Eye (tissue), 1 donor: ENCODE data around the gene FEZF2.

ENCODE experiments used
- DNase-seq: peaks from one replicate; pipeline ENCODE4 v3.0.0-alpha.2; 2015

FEZF2 gene

DNA sequence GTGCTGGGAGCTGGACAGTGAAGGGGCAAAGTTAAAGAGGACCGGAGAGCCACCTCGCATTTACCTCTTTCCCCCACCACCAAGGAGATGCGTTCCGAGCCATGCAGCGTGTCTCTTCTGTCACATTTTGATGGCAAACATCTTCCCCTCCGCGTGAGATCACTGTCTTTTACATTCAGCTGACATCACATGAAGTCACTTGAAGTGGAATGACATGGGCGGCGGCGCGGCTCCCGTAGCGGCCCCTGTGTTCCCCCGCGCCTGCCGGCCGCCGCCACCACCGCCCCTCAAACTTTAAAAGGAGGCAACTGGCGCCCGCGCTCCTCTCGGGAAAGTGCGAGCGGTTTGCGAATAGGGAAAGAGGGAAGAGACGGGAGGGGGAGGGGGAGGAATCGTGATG lies at the start of gene FEZF2:
FEZF2 (minus strand) TSS at position 336 of the 400 bp plus-strand sequence. CDS start 682 bp downstream, outside the sequence.
- peak; percentile 88 for DNase-seq

DNA sequence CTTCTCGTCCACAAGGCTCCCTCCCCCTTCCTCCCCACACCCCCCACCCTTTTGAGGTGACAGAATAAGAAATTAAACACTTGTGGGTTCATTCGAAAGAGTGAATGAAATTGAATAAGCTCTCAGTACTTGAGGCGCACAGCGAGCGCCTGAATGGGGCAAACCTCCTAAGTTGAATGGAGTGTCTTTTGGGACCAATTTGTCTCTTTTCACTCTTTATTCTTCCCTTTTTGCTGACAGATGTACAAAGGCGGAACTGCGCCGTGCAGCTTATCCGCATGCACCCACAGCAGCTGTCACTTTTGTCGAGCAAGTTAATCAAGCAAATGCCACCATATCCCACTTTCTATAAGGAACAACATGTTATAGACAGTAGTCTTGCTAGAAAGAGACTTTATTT lies 47.9 kb upstream of the FEZF2 start:
- peak; percentile 50 for DNase-seq

DNA sequence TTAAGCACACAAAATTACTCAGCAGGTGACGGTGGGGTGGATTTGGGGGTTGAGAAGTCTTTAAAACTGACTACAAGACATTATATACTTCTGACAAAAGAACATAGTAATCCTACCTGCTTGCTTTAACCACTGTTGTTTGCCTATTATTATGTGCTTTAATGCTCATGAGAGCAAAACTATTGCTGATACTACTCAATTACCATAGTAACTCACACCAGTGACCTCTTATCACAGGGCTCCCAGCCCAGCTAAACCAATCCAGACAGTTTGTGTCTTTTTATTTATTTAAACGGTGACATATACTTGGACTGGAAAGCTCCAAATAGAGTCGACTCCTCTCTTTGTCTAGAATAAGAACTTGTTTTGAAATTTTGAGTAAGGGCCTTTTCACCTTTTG lies 42.8 kb upstream of the FEZF2 start:
- no peak for DNase-seq

DNA sequence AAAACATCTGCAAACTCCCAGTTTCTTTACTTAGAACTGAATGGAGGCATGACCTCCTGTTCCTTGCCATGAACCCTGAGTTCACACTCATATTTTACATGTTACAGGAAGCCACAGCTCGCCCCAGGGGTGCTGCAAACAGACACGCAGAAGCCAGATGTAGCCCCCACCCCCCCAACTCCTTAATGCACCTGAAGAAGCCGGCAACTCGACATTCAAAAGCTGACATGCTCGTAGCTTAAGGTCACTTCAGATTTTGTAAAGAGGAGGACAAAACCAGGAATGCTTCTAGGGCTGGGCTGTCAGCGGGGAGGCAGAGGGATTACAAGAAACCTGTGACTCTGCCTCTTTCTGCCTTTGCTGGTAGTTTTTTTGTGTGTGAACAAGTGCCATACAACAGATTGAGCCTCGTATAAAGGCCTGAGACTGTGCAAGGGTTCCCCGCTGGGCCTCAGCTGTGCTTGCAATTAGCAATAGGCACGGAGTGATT lies 42.0 kb upstream of the FEZF2 start:
- DNase-seq: peak; percentile 96

DNA sequence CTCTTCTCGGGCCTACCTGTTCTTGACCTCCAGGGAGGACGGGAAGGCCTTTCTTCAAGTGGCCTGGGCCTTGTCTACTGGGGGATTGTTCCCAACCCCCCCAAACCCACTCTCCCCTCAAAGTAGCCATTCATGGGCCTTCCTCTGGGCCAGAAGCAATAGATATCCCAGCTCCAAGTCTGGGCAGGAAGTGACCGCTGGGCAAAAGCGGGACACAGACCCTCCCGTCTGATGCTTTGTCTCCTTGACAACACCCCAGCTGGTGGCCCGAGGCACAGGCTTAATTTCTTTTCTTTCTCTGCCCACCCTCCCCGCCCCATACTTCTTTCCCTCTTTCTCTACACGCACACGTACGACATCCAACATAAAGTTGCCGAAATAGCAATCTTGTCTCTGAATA lies 41.4 kb upstream of the FEZF2 start:
- DNase-seq: peak; percentile 88

DNA sequence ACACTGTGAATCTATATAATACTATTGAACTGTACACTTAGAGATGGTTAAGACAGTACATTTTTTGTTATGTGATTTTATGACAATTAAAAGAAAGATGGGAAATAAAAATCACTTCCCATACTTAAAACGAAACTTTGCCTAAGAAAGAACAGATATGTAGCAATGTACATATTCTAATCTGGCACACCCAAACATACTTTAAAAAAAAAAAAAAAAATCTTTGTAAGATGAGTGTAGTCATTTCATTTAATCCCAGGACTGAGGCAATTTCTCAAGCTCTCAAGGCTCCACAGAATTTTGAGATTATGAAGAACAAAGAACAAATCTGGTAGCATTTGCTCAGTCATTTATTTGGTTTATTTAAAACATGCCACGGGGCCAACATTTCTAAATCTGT lies 40.3 kb upstream of the FEZF2 start:
- no peak for DNase-seq

DNA sequence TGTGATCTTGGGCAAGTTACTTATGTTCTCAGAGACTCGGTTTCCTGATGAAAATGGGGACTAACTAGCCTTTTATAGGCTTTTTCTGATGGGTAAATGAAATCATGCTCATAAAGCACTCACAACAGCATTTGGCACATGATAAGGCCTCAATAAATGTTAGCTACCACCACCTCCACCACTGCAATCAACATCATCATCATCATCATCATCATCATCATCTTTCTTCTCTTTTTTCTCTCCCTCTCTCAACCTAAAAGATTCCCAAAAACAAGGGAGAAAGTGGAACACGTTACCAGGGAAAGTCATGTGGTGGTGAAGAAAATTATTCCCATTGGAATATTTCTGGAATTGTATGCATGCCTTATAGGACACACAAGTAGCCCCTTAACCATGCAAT lies 33.6 kb upstream of the FEZF2 start:
- no peak for DNase-seq

DNA sequence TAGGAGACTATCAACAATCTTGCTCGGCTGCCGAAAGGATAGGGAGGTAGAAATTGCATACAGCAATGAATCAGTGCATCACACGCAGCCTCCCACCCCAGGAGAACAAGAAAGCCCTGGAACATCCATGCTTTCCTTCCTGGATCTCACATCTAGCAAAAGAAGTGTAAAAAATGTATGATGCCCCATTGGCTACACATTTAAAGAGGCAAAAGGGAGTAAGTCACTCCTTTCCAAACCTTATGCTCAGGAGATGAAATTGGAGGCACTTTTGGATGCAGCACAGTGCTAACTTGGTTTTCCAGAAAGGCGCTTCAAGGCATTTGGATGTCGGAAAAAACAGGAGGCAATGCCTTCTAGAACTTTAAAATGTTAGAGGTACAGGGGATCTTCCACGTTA lies 32.2 kb upstream of the FEZF2 start:
- no peak for DNase-seq

DNA sequence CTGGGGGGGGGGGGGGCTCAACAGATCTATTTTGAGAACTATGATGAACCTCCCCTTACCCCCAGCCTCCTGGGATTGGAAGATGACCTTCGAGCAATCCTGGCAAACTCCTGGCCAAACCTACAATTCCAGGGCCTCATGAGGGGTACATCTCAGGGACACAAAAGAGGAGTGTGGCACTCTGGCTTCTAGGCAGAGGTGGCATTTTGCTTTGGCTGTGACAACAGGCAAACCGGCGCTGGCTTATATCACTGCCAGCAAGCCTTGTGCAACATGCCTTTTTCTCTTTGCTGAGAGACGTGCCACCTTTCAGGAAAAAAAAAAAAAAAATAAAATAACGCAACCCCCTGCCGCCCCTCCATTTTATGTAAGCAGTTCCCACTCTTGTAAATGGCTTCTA lies 31.8 kb upstream of the FEZF2 start:
- no peak for DNase-seq

DNA sequence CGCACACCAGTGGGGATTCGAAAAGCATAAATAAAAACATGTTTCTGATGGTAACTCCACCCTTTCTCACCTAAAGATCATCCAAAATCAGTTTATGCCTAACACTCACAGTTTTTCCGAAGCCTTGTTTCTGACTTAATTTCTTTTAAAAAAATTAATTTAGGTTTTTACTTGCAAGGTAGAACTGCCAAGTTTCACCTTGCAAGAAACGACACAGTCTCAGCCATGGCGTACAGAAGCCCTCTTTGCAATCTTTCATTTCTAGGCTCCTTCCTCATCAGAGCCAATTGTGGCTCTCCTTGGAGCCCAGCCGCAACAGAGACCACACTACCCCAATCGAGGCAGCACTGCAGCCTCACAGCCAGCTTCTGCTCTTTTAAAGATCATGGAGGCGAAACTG lies 31.0 kb upstream of the FEZF2 start:
- no peak for DNase-seq

DNA sequence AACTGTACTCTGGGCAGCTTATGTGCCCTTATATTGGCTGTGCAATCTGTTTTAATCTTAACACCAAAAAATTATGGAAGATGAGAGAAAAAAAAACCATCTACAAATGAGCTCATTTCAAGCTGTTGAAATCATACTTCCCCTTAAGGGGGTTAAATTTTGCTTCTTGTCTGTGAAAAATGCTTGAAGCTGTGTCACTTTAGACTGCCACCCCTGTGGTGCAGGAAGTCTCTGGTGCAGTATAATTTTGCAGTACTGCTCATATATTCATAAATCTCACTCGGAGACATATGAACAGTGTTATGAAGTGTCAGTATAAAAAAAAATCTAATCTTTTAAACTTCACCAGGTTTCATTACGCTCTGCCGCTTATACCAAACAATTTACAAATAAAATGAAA lies 30.4 kb upstream of the FEZF2 start:
- DNase-seq: no peak

DNA sequence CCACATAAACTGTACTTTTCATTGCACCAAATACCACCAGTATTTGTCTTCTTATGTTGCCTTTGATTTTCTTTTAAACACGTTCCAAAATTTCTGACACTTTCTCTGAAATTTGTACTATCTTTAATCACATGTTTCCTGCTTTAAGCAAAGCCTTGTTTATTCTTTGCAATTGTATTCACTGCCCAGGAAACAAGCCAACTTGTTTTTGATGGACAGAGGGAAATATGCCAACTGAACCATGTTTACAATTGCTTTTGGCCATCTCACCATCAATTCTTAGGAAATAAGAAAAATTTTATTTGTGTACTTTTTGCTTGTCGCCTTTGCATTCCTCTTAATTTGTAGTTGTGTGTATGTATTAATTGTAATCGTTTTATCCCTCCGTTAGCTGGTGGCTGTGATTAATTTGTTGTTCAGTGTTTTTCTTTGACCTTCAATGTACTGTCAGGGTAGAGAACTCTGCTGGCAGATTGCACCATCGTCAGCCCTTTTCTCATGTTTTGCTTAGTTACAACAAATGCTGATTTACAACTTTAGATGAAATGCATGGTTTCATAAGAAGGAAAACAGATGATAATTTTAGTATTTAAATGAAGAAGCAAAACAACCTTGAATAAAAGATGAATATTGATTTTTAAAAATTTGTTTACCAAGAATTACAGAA lies 19.4 kb upstream of the FEZF2 start:
- DNase-seq: no peak

DNA sequence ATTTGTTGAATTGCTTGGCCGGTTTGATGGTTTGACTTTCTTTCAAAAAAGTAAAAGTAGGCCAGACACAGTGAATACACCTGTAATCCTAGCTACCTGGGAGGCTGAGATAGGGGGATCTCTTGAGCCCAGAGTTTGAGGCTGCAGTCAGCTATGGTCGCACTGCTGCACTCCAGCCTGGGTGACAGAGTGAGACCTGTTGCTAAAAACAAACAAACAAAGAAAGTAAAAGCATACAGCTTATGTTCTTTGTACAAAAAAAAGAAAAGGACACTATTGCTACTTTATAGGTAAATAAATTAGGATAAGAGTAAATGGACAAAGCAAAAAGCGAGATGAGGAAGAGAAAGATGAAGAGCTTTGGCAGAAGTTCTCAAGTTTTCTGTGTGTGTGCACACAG lies 13.9 kb upstream of the FEZF2 start:
- no peak for DNase-seq

DNA sequence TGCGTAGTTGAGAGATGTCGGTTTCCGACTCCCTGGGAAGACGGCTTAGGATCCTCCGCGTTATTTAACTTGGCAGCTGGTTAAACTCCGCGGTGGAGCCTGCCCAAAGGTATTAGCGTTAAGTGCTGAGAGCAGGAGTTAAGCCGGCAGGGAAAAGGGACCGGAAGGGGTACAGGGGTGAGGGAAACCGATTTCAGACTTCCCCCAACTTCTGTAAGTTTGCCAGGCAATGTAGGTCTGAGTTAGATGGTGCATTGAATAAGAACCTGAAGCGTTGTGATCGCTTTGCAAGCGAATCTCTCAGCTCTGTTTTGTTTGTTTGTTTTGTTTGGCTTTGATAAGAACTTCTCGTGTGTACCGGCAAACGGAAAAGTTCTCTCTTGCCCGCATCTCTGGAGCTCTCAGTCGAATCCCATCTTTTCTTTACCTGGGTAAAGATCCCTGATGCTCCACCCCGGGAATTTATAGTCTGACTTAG lies 6.0 kb upstream of the FEZF2 start:
- peak; percentile 87 for DNase-seq

DNA sequence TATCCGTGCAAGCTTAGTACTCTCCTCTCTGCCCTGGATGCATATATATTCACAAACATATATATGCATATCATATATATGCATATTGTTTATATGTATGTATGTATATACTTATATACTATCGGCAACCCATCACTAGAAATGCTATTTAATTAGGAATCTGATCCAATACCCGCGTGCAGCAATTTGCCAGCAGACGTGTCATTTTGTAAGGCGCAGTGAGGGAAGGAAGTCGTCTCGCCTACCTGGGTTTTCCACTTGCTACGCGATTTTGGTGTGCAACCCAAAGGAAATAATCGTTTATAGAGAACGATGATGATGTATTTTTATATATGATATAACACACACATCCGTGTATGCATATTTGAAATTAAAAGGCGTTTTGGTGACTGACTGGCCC lies 5.6 kb upstream of the FEZF2 start:
- DNase-seq: peak; percentile 79

DNA sequence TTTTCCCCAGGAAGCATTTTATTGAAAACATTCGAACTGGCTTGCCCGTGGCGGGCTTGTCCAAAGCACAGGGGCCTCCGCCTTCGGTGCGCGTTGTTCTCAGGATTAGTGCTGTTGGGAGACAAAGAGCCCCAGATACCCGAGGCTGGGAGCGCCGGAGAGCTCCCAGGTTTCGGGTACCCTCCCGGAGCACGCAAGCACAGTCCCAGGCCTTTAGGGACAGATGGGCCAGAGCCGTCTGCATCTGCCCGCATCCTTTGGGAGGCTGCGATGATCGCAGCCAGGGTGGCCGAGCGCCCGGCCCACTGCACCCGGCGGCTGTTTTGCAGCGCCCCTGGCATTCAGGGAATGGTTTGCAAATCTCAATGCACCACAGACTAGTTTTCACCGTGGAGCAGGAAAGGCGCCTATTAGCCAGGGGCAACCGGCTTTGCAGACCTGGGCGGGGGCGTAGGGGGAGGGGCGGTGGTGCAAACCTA lies 5.0 kb upstream of the FEZF2 start:
- peak; percentile 86 for DNase-seq

DNA sequence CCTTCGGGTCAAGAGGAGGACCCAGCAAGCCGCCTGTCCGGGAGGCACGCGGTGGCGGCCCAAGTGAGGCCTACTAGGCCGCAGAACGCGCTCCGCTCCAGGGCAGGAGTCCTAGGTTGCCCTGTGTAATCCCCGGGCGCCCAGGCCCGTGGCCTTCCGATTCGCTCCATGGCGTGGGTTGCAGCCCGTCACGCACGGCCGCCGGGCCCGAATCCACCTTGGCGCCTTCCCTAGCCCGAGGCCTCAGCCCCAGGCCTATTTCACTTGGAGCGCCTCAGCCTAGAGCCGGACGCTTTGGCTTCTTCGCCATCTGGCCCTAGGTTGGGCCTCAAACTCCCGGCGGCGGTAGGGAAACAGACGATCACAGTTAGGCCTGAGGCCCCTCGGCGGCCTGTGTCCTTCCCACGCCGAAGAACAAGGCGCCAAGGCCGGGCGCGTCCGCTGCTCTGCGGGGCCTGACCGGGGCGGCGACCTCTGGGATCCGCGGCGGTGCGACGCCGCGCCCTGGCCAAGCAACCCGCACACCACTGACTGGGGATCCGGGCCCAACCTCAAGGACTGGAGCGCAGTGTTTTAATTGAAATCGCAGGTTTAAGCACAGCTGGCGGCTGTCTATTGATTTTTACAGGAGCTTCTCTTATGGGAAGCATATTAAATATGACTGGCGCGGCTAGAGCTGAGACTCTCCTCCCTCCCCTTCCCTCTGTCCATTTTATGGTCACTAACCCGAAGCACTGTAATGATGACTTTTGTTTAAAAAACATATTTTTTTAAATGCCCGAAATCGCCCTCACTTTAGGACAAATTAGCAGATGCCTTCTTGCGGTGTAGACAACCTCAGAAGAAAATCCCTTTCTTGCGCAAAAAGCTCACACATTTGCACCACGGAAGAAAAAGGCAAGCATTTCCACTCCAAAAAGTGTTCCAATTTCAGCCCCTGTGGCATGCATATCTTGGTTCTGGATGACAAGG lies 3.8 kb upstream of the FEZF2 start:
- peak; percentile 83 for DNase-seq

DNA sequence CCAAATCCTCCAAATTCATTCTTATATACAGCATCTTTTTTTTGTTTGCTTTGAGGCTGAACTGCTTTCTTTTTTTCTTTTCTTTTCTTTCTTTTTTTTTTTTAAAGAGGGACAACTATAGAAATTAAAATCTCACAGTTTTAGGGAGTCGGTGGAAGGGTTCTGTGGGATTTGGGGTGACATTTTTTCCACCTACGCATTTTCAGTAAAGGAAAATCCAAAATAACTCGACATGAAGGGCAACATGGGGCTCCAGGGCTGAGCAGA lies 3.0 kb upstream of the FEZF2 start:
- no peak for DNase-seq

DNA sequence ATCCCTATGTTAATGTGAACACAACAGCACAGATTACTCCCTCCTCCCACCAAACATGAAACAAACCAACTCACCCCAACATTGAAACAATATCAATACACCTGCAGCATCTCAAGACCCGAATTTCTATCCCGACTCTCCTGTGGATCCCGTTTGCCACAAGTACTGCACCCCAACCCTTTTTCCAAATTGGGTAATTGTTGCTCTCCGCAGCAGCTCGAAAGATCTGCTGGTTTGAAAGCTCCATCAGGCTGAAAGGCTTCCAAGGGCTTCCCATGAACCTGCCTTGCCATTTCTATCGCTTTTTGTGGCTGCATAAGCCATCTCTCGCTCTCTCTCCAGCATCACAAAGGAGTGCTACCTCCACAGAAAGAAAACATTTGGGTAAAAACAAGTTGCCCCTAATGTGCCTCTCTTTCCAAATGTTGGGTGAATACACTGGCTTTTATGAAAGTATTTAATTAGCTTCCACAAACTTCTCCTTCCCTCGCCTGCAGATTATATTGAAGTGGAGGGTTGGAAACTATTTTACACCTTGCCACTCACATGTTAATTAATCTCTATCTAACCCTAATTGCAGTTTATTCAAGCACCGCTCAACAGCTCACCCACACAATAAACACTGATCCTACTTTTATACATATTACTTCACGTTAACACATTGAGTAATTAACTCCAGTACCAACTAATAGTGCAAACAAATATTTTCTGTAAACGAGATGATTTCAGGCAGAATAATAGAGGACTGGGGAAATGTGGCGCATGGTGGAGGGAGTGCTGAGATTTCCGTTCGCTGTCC lies 2.5 kb upstream of the FEZF2 start:
- peak; percentile 61 for DNase-seq

DNA sequence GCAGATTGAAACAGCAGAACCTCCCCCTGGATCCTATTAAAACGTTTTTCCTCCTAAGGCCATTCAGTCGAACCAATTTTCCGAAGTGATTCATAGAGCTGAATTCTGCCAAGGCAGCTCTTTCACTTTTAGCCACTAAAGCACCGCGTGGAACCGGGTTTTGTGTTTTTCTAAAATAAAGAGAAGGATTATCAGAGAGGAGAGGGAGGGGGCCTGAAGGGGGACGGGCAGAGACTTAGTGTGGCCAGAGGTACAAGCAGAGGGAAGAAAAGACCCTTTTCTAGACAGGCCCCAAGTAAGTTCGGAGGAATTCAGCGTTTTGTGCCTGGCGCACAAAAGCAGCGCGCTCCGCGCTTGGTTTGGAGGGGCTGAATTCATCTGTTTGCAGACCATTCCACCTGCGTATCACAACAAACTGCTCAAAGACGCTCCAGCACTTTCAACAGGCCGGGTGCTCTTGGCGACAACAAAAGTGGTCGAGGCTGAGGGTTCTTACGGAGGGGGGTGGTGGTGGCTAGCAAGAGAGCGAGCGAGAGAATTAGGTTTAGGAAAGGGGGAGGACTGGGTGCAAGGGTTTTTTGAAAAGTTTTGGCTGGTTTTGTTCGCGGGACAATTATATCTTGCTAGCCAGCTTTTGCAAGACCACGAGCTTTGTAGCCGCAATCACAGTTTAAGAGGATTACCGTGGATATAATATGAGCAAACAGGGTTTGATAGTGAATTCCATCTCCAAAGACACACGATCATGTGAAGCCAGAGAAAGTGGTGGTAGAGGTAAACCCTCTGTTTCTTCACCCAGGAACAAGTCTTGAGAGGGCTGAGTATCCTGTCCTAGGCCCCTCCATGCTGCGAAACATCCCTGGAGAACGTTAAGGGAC lies 1.2 kb upstream of the FEZF2 start:
- peak; percentile 84 for DNase-seq

DNA sequence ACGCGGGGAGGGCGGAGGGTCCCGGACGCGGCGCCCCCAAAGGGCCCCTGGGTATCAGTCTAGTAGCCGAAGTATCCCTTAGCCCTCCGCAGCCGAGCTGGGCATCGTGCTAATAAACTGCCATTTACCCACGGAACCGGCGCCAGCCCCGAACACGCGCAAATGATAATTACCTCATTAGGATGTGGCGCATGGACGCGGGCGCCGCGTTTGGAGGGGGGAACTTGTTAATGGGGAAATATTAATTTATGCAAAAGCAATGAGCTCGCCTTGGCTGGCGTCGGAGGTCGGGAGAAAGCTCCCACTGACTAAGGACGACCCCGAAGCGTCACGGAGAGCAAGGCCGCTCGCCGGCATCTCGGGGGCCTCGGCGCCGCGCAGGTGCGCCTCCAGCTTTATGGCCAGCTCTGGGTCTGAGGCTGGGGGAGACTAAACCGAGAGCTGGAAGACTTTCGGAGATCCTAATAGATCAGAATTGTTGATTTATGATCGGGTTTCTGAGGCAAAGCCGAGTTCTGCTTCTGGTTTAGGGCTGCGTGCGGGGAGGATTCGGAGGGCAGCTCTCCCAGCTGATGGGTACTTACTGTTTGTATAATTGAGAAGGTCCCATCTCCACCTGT lies 474 bp upstream of the FEZF2 start:
- peak; percentile 83 for DNase-seq

DNA sequence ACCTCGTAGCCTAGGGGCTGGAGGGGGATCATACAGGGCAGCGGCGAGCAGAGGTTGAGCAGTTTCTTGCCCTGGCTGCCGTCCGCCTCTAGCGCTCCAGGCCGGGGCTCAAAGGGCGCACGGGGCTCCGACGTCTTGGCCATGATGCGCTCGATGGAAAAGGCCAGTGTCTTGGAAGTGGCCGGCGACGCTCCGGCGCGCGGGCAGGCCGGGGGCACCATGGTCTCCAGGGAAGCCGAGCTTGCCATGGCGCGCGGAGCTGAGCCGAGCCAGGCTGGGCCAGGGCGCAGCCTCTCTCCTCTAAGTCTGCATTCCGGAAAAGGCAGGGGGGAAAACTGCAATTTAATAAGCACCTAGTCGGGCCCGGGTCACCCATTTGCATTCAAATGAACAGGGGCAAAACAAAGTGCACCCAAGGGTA lies 719 bp downstream of the FEZF2 start:
- DNase-seq: peak; percentile 79
